Endothelial cell of umbilical vein (primary cell): ENCODE results near the gene SPCS3. TPM values are rescaled to one million over a fixed set of nuclear protein-coding genes. Genes with fewer than 3 reads are reported as not detected.

ENCODE experiments used
- BruUV-seq: library from RNA; stranded (reverse); fragments of 400-500 nt; replicated peaks from 2 replicates; lab custom pipeline; 2021; lab: Mats Ljungman, UMichigan
- CTCF ChIA-PET: fragments of 300-600, 350-600 bp; sonication (Branson Sonifier 250); formaldehyde crosslinking; loops from one replicate; lab custom pipeline; 2021; ENCODE audit warnings: antibody characterized with exemption, inconsistent platforms; lab: Charles Lee
- POLR2A ChIA-PET: fragments of 300-600, 350-600 bp; sonication (Branson Sonifier 250); formaldehyde crosslinking; loops from one replicate; lab custom pipeline; 2021; ENCODE audit warnings: antibody characterized with exemption, inconsistent platforms; lab: Charles Lee
- DNase-seq: peaks from one replicate; pipeline ENCODE4 v3.0.0-alpha.2; 2011; ENCODE audit warnings: low read depth, low spot score
- FAIRE-seq: peaks from 2 replicates; lab custom pipeline; 2011; peaks lifted over from hg19 to GRCh38; lab: Jason Lieb, UNC
- H2AFZ ChIP-seq: 2 replicates; pipeline ENCODE4 v1.6.0; 2012; ENCODE audit warnings: low read depth, low read length, control low read depth, inconsistent platforms
- H3K27ac ChIP-seq: 2 replicates; pipeline ENCODE4 v1.5.1; 2011; ENCODE audit warnings: low read depth, mild to moderate bottlenecking, control low read depth, low read length, moderate library complexity; ENCODE audit not compliant: insufficient read depth
- H3K27me3 ChIP-seq, 2 experiments: 2 replicates each; pipeline versions ENCODE4 v1.6.0 to v1.6.1; 2011; ENCODE audit warnings: low read length in 2 of 2, mixed read lengths in 1 of 2; ENCODE audit not compliant: control insufficient read depth in 2 of 2, insufficient read depth in 2 of 2
- H3K36me3 ChIP-seq, 2 experiments: 2 replicates in 1 of 2; 3 replicates in 1 of 2; pipeline ENCODE4 v1.5.1; 2011; ENCODE audit warnings: low read length in 2 of 2, mild to moderate bottlenecking in 1 of 2, moderate library complexity in 1 of 2; ENCODE audit not compliant: control insufficient read depth in 2 of 2, insufficient read depth in 2 of 2; ENCODE audit errors: extremely low read depth in 1 of 2
- H3K4me1 ChIP-seq: 3 replicates; pipeline ENCODE4 v1.5.1; 2011; ENCODE audit warnings: mild to moderate bottlenecking, low read length; ENCODE audit not compliant: control insufficient read depth, insufficient read depth; ENCODE audit errors: extremely low read depth
- H3K4me2 ChIP-seq: 2 replicates; pipeline ENCODE4 v1.6.1; 2011; ENCODE audit warnings: low read length, control low read depth, mixed read lengths; ENCODE audit not compliant: insufficient read depth
- H3K4me3 ChIP-seq, 3 experiments: fragments of 200-600 bp in 1 of 3; sonication (generic), shearing (Covaris generic) in 1 of 3; replicated peaks in 1 of 3; 2 replicates each; pipeline ENCODE4 v1.5.1; 2011 to 2016; ENCODE audit warnings: control low read depth in 3 of 3, low read length in 3 of 3, mild to moderate bottlenecking in 2 of 3, inconsistent platforms in 1 of 3, low read depth in 1 of 3, moderate library complexity in 1 of 3; ENCODE audit not compliant: insufficient read depth in 1 of 3
- H3K79me2 ChIP-seq: 2 replicates; pipeline ENCODE4 v1.6.0; 2012; ENCODE audit warnings: low read length, inconsistent platforms; ENCODE audit not compliant: control insufficient read depth, insufficient read depth
- H3K9ac ChIP-seq: replicated peaks from 2 replicates; pipeline ENCODE3; 2011; ENCODE audit warnings: low read length, control low read depth; ENCODE audit not compliant: insufficient read depth; ENCODE audit errors: extremely low read depth
- H3K9me1 ChIP-seq: replicated peaks from 3 replicates; pipeline ENCODE4 v1.6.0; 2011; ENCODE audit warnings: mild to moderate bottlenecking, low read length; ENCODE audit not compliant: control insufficient read depth, insufficient read depth; ENCODE audit errors: extremely low read depth
- H3K9me3 ChIP-seq: replicated peaks from 2 replicates; pipeline ENCODE4 v1.5.1; 2012; ENCODE audit warnings: low read length, inconsistent platforms; ENCODE audit not compliant: control insufficient read depth, insufficient read depth
- H4K20me1 ChIP-seq: replicated peaks from 2 replicates; pipeline ENCODE3; 2011; ENCODE audit warnings: mild to moderate bottlenecking, low read length; ENCODE audit not compliant: control insufficient read depth, insufficient read depth; ENCODE audit errors: extremely low read depth
- EZH2 ChIP-seq: IDR thresholded peaks from 2 replicates; pipeline ENCODE4 v1.6.1; 2012; ENCODE audit warnings: borderline replicate concordance, low read depth, mild to moderate bottlenecking, moderate library complexity, low read length, inconsistent platforms; ENCODE audit not compliant: severe bottlenecking
- FOS ChIP-seq: IDR thresholded peaks from 2 replicates; pipeline ENCODE4 v1.6.1; 2011; ENCODE audit warnings: mild to moderate bottlenecking, low read length, moderate library complexity, borderline replicate concordance; ENCODE audit not compliant: insufficient read depth
- GATA2 ChIP-seq: IDR thresholded peaks from 2 replicates; pipeline ENCODE4 v1.7.0; 2011; ENCODE audit warnings: low read depth, mild to moderate bottlenecking, moderate library complexity, mixed read lengths, low read length; ENCODE audit not compliant: insufficient read length, insufficient read depth
- JUN ChIP-seq: IDR thresholded peaks from 2 replicates; pipeline ENCODE4 v1.6.1; 2011; ENCODE audit warnings: borderline replicate concordance, low read depth; ENCODE audit not compliant: insufficient read length, insufficient read depth
- MYC ChIP-seq: IDR thresholded peaks from one replicate; pipeline ENCODE4 v1.6.1; 2011; ENCODE audit warnings: mild to moderate bottlenecking, low read depth, low read length
- POLR2A ChIP-seq: IDR thresholded peaks from 2 replicates; pipeline ENCODE4 v1.6.1; 2012; ENCODE audit warnings: low read depth, mild to moderate bottlenecking, control low read depth, low read length
- POLR2AphosphoS5 ChIP-seq: IDR thresholded peaks from 2 replicates; pipeline ENCODE4 v1.6.1; 2012; ENCODE audit warnings: low read depth, mild to moderate bottlenecking, control low read depth, low read length, moderate library complexity; ENCODE audit not compliant: insufficient read depth
- dilution Hi-C: fragments of 300-500 bp; cut with MboI; formaldehyde crosslinking; loops from one replicate; pipeline ENCODE4 v1.15.0; 2019; ENCODE audit warnings: low sequenced_read_pairs; ENCODE audit not compliant: extremely low pct_ligation_motif_present
- intact Hi-C: fragments of 100-400 bp; cut with micrococcal nuclease; formaldehyde crosslinking; loops from one replicate; pipeline ENCODE4 v1.10.0; 2022
- polyA plus RNA-seq, 4 experiments: library from polyadenylated mRNA; depleted of rRNA in 3 of 4; stranded (reverse) in 3 of 4; unstranded in 1 of 4; fragments of >200 nt; gene quantifications; 2 replicates each; pipeline versions ENCODE4 v1.2.1 to v1.2.3, GENCODE V29; 2011 to 2012; ENCODE audit warnings: missing spikeins in 1 of 4
- total RNA-seq: library from RNA; stranded (reverse); gene quantifications from 2 replicates; pipeline ENCODE4 v1.2.3, GENCODE V29; 2021
- TF ChIP-seq, protein P1 (sequence below), 2 donors: IDR thresholded peaks; 1 replicate in 1 of 2; 2 replicates in 1 of 2; pipeline ENCODE4 v1.5.1; 2011; ENCODE audit warnings: low read length in 2 of 2, mild to moderate bottlenecking in 2 of 2, moderate library complexity in 2 of 2, control low read depth in 1 of 2, inconsistent platforms in 1 of 2, low read depth in 1 of 2; ENCODE audit not compliant: insufficient read depth in 1 of 2; ENCODE audit errors: extremely low read depth in 1 of 2
- TF ChIP-seq, protein P2 (sequence below): IDR thresholded peaks from 2 replicates; pipeline ENCODE4 v1.6.1; 2011; ENCODE audit not compliant: insufficient read depth, insufficient read length

Gene SPCS3
- total and polyA plus RNA-seq, 2 donors (not counting 3 experiments of a cell fraction or from before 2014, with no cell fraction given) = 36.4 to 183 TPM

DNA sequence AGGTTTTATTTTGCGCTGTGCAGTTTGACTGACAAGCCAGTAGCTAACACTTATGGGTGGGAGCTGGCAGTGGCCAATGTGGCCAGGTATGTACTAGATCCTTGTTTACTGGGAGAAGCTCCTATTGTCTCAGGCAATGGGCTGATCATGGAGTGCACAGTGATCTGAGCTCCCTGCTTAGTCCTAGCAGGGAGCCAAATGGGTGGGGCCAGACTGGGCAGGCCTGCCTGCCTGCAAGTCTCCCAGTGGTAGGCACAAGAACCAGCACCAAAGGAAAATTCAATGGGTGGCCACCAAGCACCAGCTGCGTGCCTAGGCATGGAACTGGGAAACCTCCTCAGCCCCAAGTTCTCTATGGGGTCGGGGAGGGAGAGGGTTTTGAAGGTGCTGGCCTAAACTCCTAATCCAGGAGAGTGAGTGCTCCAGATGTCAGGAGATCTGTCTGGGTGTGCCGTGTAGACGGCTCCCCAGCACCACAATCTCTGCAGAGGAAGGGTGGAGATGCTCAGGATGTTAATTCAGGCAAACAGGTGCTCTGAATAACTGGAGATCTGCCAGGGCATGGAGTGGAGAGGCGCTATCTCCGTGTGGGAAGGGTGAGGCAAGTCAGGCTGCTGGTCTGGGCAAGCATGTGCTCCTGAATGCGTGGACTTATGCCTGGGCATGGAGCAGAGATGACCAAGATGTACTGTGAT is 48.2 kb downstream of the SPCS3 start:
- BruUV-seq = no TSS peak

More for the DNA sequence above, 48.2 kb downstream of the SPCS3 start:
- no peaks in the 10 kb centered on the region for H4K20me1 ChIP-seq
- TF ChIP-seq POLR2A (no peak), MYC (no peak), JUN (no peak), EZH2 (no peak), POLR2AphosphoS5 (no peak), GATA2 (no peak), FOS (no peak)
- TF ChIP-seq, protein P1, sequence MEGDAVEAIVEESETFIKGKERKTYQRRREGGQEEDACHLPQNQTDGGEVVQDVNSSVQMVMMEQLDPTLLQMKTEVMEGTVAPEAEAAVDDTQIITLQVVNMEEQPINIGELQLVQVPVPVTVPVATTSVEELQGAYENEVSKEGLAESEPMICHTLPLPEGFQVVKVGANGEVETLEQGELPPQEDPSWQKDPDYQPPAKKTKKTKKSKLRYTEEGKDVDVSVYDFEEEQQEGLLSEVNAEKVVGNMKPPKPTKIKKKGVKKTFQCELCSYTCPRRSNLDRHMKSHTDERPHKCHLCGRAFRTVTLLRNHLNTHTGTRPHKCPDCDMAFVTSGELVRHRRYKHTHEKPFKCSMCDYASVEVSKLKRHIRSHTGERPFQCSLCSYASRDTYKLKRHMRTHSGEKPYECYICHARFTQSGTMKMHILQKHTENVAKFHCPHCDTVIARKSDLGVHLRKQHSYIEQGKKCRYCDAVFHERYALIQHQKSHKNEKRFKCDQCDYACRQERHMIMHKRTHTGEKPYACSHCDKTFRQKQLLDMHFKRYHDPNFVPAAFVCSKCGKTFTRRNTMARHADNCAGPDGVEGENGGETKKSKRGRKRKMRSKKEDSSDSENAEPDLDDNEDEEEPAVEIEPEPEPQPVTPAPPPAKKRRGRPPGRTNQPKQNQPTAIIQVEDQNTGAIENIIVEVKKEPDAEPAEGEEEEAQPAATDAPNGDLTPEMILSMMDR (IDR thresholded peaks at IDR 0.05; ENCODE audit: extremely low read depth in 1 of 2, insufficient read depth in 1 of 2, low read depth in 1 of 2, low read length in 2 of 2) = no peak
- TF ChIP-seq, protein P2, sequence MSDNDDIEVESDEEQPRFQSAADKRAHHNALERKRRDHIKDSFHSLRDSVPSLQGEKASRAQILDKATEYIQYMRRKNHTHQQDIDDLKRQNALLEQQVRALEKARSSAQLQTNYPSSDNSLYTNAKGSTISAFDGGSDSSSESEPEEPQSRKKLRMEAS = no peak
- POLR2A ChIA-PET = no interaction called here
- intact Hi-C loops (no loop called here), dilution Hi-C loops (no loop called here)
- H3K9me1 ChIP-seq = no peaks in the 10 kb centered on the region
- no peak for DNase-seq
- H3K27ac ChIP-seq = no peak overlapping the region
- H3K4me2 ChIP-seq = no peak overlapping the region
- no peak overlapping the region for H2AFZ ChIP-seq
- FAIRE-seq = no peak
- no peaks in the 10 kb centered on the region for H3K79me2 ChIP-seq
- peaks cover 2 to 5% of the 10 kb centered on the region in 2 experiments for H3K27me3 ChIP-seq
- no peaks in the 10 kb centered on the region for H3K36me3 ChIP-seq
- H3K4me1 ChIP-seq = no peaks in the 10 kb centered on the region
- no peak overlapping the region for H3K4me3 ChIP-seq
- H3K9ac ChIP-seq = no peak overlapping the region
- CTCF ChIA-PET = no interaction called here
- no peaks in the 10 kb centered on the region for H3K9me3 ChIP-seq
